Epithelial cell of proximal tubule (primary cell): ENCODE measurements around the gene BRCA2. TPM values are rescaled to one million over a fixed set of nuclear protein-coding genes. Genes with fewer than 3 reads are reported as not detected.

Source experiments
- DNase-seq: peaks from one replicate; pipeline ENCODE4 v3.0.0-alpha.2; 2011; ENCODE audit warnings: low read depth
- H3K4me3 ChIP-seq: 2 replicates; pipeline ENCODE4 v1.5.1; 2011; ENCODE audit warnings: low read depth, mild to moderate bottlenecking, low read length
- CTCF ChIP-seq: conservative IDR thresholded peaks from 2 replicates; pipeline ENCODE4 v1.5.1; 2012; ENCODE audit warnings: low read depth, mild to moderate bottlenecking, low read length
- total RNA-seq: library from RNA; depleted of rRNA; stranded (reverse); fragments of >200 nt; gene quantifications from 2 replicates; pipeline ENCODE4 v1.2.3, GENCODE V29; 2015

The BRCA2 gene
- total RNA-seq, 1 donor from 2014 or later = 10.1 TPM

GRCh38 chr13:32383836-32384618 lies 68.7 kb downstream of the BRCA2 start:
- TF ChIP-seq CTCF = no peak
- H3K4me3 ChIP-seq = no peak overlapping the region
- DNase-seq = no peak

- no peak overlapping the region for H3K4me3 ChIP-seq
- no peak for DNase-seq
- TF ChIP-seq CTCF = no peak
Observed at GRCh38 chr13:32384702-32385101, 69.4 kb downstream of the BRCA2 start.

- DNase-seq = no peak
- no peak for TF ChIP-seq CTCF
- H3K4me3 ChIP-seq = no peak overlapping the region
Observed at GRCh38 chr13:32385410-32385809, 70.1 kb downstream of the BRCA2 start.

GRCh38 chr13:32390048-32390447 lies 74.7 kb downstream of the BRCA2 start:
- TF ChIP-seq CTCF = no peak
- no peak for DNase-seq

GRCh38 chr13:32390484-32390883 lies 75.2 kb downstream of the BRCA2 start:
- no peak for TF ChIP-seq CTCF
- H3K4me3 ChIP-seq = no peak overlapping the region
- DNase-seq = no peak

More at GRCh38 chr13:32390048-32390447, 74.7 kb downstream of the BRCA2 start:
- H3K4me3 ChIP-seq = no peak overlapping the region

- TF ChIP-seq CTCF = no peak
- no peak overlapping the region for H3K4me3 ChIP-seq
- no peak for DNase-seq
Observed at GRCh38 chr13:32391101-32391619, 75.9 kb downstream of the BRCA2 start.

- no peak overlapping the region for H3K4me3 ChIP-seq
- no peak for TF ChIP-seq CTCF
- DNase-seq = no peak
Observed at GRCh38 chr13:32403108-32403507, 87.8 kb downstream of the BRCA2 start.
